GM12801 (cell line): ENCODE results near the gene NDFIP2.

ENCODE experiments used
- TF ChIP-seq, protein P1 (sequence below): IDR thresholded peaks from one replicate; pipeline ENCODE4 v1.5.1; 2011; ENCODE audit warnings: control low read depth; ENCODE audit not compliant: insufficient read length; ENCODE audit errors: extremely low read depth

NDFIP2 gene

DNA sequence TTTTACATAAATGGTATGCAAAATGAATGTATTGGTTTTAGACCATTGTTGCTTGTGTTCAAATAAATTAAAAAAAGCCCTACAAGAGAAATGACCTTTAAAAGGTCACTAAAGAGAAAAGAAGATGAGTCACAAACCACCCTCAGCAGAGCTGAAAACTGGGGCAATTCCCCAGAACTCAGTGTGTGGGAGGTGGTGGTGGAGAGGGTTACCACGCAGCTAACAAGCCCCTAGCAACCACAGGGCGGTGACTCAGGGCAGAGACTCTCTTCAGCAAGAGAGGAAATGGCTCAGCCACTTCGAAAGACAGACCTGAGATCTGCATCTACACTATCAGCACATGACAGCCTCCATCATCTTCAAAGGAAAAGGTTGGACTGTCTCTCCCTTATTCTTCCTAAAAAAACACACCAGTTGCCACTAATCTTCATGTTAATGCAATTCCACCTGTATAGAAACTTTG is 29.4 kb upstream of the NDFIP2 start:
- TF ChIP-seq, protein P1, sequence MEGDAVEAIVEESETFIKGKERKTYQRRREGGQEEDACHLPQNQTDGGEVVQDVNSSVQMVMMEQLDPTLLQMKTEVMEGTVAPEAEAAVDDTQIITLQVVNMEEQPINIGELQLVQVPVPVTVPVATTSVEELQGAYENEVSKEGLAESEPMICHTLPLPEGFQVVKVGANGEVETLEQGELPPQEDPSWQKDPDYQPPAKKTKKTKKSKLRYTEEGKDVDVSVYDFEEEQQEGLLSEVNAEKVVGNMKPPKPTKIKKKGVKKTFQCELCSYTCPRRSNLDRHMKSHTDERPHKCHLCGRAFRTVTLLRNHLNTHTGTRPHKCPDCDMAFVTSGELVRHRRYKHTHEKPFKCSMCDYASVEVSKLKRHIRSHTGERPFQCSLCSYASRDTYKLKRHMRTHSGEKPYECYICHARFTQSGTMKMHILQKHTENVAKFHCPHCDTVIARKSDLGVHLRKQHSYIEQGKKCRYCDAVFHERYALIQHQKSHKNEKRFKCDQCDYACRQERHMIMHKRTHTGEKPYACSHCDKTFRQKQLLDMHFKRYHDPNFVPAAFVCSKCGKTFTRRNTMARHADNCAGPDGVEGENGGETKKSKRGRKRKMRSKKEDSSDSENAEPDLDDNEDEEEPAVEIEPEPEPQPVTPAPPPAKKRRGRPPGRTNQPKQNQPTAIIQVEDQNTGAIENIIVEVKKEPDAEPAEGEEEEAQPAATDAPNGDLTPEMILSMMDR: no peak

DNA sequence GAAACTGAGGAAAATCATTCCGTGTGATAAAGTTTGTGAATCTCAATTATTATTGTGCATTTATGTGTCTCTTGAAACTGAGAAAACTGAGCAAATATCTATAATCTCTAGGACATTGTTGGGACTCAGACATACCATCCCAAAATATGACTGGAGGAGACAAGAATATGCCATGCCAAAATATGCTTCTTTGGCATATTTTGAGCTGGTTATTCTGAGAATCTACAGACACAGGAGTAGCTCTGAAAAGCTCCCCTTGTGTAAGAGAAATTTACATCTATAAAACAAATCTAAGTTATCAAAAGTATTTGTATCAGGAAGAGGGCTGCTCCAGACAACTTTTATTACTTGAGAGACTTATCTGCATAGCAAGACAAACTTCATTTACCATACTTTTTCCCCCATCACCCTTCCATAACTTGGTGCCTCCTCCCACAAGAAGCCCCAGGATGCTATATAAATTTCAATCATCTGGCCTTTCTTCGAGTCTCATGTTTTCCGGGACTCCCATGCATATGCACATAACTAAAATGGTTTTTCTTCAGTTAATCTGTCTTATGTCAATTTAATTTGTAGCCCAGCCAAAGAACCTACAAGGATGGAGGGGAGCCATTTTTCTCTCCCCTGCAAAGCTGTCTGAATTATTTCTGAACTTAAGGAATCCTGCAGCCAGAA is 28.6 kb upstream of the NDFIP2 start:
- TF ChIP-seq, protein P1: no peak

GRCh38 chr13:79455331-79455730 is 25.6 kb upstream of the NDFIP2 start:
- TF ChIP-seq, protein P1: no peak

DNA sequence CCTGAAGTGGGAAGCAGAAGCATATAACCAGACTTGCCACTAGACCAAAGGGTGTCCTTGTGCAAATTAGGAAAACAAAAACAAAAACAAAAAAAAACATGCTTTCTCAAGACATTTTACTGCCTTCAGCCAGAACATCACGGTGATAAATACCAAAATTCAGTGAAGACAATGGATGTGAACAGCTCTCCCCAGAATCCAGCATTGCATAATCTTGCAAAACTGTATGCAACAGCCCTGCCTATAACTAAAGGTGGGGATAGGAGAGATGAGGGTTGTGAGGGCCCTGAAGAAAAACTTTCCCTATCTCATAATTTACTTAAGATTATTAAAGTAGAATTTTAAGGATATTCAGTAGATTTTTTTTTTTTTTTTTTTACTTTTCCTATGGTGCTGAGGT is 24.9 kb upstream of the NDFIP2 start:
- TF ChIP-seq, protein P1: no peak

DNA sequence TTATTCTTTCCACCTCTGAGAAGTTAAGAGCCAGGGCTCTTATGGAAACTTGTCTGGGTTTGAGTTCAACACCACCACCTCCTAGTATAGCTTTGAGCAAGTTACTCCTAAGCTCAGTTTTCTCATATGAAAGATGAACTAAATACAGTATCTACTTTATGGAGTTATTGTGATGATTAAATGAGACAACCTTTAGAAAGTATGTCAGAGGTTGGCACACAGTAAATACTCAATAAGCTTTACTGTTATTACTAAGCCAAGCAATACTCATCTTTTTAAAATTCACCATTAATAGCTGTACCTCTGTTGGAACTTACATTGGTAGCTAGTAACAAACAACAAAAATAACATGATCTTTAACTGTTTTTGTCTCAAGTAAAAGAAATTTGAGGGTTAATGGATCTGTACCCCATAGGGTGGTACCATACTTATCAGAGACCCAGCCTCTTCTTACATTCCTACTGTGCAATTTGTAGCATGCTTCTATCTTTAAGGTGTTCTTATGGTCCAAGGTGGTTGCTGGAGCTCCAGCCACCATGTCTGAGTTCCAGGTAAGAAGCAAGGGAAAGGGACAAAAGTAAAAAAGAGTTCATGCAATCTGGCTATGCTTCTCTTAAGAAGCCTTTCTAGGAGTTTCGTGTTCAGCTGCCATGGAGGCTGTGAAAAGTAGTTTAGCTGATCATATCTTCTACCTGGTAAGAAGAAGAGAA is 24.1 kb upstream of the NDFIP2 start:
- TF ChIP-seq, protein P1: no peak

- TF ChIP-seq, protein P1: no peak
Observed at GRCh38 chr13:79457390-79457789, 23.6 kb upstream of the NDFIP2 start.

GRCh38 chr13:79457948-79458347 is 23.0 kb upstream of the NDFIP2 start:
- TF ChIP-seq, protein P1: no peak
